GM12878 (cell line): ENCODE measurements around the gene SLC2A14. TPM values are rescaled to one million over a fixed set of nuclear protein-coding genes. Genes with fewer than 3 reads are reported as not detected.

ENCODE experiments used
- ATAC-seq: fragments of 200-7000 bp; cut with Tn5 transposase; 3 replicates; pipeline ENCODE4 v1.9.1; 2020; ENCODE audit warnings: mild to moderate bottlenecking, moderate library complexity
- BruUV-seq: library from RNA; stranded (reverse); fragments of 400-500 nt; replicated peaks from 2 replicates; lab custom pipeline; 2021; lab: Mats Ljungman, UMichigan
- CTCF ChIA-PET: fragments of 300-600 bp; sonication (Branson Sonifier 250); formaldehyde crosslinking; extraction: SDS; loops from one replicate; lab custom pipeline; 2021; ENCODE audit warnings: inconsistent platforms; lab: Yijun Ruan, JAX
- POLR2A ChIA-PET: fragments of 350-600 bp; formaldehyde crosslinking; extraction: SDS; loops from one replicate; lab custom pipeline; 2021; ENCODE audit warnings: inconsistent platforms; lab: Charles Lee
- RAD21 ChIA-PET: fragments of 300-600 bp; sonication (Branson Sonifier 250); formaldehyde crosslinking; loops from one replicate; lab custom pipeline; 2023; ENCODE audit warnings: antibody characterized with exemption; ENCODE audit not compliant: unreplicated experiment; lab: Charles Lee
- SMC1A ChIA-PET: fragments of 300-600 bp; sonication (Branson Sonifier 250); formaldehyde crosslinking; loops from one replicate; lab custom pipeline; 2023; ENCODE audit not compliant: unreplicated experiment, uncharacterized antibody; lab: Charles Lee
- DNase-seq: peaks from one replicate; pipeline ENCODE4 v3.0.0-alpha.2; 2011; ENCODE audit warnings: low read depth, low spot score
- FAIRE-seq: peaks from 3 replicates; lab custom pipeline; 2011; peaks lifted over from hg19 to GRCh38; lab: Jason Lieb, UNC
- H2AFZ ChIP-seq: 2 replicates; pipeline ENCODE4 v1.6.0; 2011; ENCODE audit warnings: low read depth, low read length, control low read depth; ENCODE audit not compliant: control insufficient read depth
- H3K27ac ChIP-seq: 2 replicates; pipeline ENCODE4 v1.5.1; 2011; ENCODE audit warnings: control low read depth; ENCODE audit not compliant: control insufficient read depth, insufficient read depth
- H3K27me3 ChIP-seq, 2 experiments: replicated peaks in 1 of 2; 2 replicates each; pipeline versions ENCODE4 v1.6.0 to v1.6.1; 2011; ENCODE audit warnings: low read length in 1 of 2; ENCODE audit not compliant: control insufficient read depth in 2 of 2, insufficient read depth in 2 of 2
- H3K36me3 ChIP-seq, 2 experiments: 2 replicates each; pipeline ENCODE4 v1.5.1; 2011; ENCODE audit warnings: low read length in 1 of 2; ENCODE audit not compliant: control insufficient read depth in 2 of 2, insufficient read depth in 2 of 2
- H3K4me1 ChIP-seq: 2 replicates; pipeline ENCODE4 v1.6.1; 2011; ENCODE audit warnings: mild to moderate bottlenecking, low read length, moderate library complexity, mixed read lengths; ENCODE audit not compliant: control insufficient read depth, insufficient read depth
- H3K4me2 ChIP-seq: 2 replicates; pipeline ENCODE4 v1.6.0; 2011; ENCODE audit warnings: control low read depth; ENCODE audit not compliant: control insufficient read depth, insufficient read depth
- H3K4me3 ChIP-seq: fragments of 200-600 bp; sonication (generic); 2 replicates; pipeline ENCODE4 v1.5.1; 2016
- H3K79me2 ChIP-seq: 2 replicates; pipeline ENCODE4 v1.6.0; 2011; ENCODE audit warnings: low read length; ENCODE audit not compliant: control insufficient read depth, insufficient read depth
- H3K9ac ChIP-seq: 2 replicates; pipeline ENCODE4 v1.8.0; 2011; ENCODE audit warnings: low read length, control low read depth, mixed read lengths; ENCODE audit not compliant: control insufficient read depth, insufficient read depth
- H3K9me3 ChIP-seq: replicated peaks from 3 replicates; pipeline ENCODE4 v1.5.1; 2011; ENCODE audit warnings: mild to moderate bottlenecking, low read length; ENCODE audit not compliant: control insufficient read depth, insufficient read depth
- H4K20me1 ChIP-seq: 2 replicates; pipeline ENCODE4 v1.6.0; 2011; ENCODE audit not compliant: control insufficient read depth, insufficient read depth
- CEBPB ChIP-seq, 2 experiments: fragments of 150-350 bp in 1 of 2; IDR thresholded peaks; 2 replicates each; pipeline ENCODE4 v1.6.1; 2012 to 2014; ENCODE audit warnings: low read depth in 2 of 2, low read length in 2 of 2, borderline replicate concordance in 1 of 2, inconsistent platforms in 1 of 2
- ETV6 ChIP-seq, 2 experiments: fragments of 450-650 bp in 1 of 2; IDR thresholded peaks in 1 of 2; conservative IDR thresholded peaks in 1 of 2; 2 replicates each; pipeline ENCODE4 v1.6.1; 2014; ENCODE audit warnings: antibody characterized with exemption in 1 of 2, borderline replicate concordance in 1 of 2, low read depth in 1 of 2, mild to moderate bottlenecking in 1 of 2, moderate library complexity in 1 of 2
- GATAD2B ChIP-seq: fragments of 450-650 bp; conservative IDR thresholded peaks from 2 replicates; pipeline ENCODE4 v1.6.1; 2017; ENCODE audit warnings: low read depth, mild to moderate bottlenecking, moderate library complexity
- JUND ChIP-seq: IDR thresholded peaks from 2 replicates; pipeline ENCODE4 v1.6.1; 2012; ENCODE audit warnings: low read depth, mild to moderate bottlenecking, low read length, improper control_type of control experiment, moderate library complexity
- KAT2A ChIP-seq: conservative IDR thresholded peaks from 2 replicates; pipeline ENCODE4 v1.6.1; 2011; ENCODE audit warnings: low read depth, low read length; ENCODE audit not compliant: control insufficient read depth
- MEF2A ChIP-seq: IDR thresholded peaks from 2 replicates; pipeline ENCODE4 v1.6.1; 2011; ENCODE audit warnings: low read depth, mild to moderate bottlenecking, low read length, moderate library complexity; ENCODE audit not compliant: insufficient read depth
- NR2C1 ChIP-seq: fragments of 450-650 bp; IDR thresholded peaks from 2 replicates; pipeline ENCODE4 v1.6.1; 2017; ENCODE audit warnings: antibody characterized with exemption, mild to moderate bottlenecking, moderate library complexity
- NR2F1 ChIP-seq: fragments of 450-650 bp; conservative IDR thresholded peaks from 2 replicates; pipeline ENCODE4 v1.6.1; 2017; ENCODE audit warnings: mild to moderate bottlenecking
- PML ChIP-seq: IDR thresholded peaks from 2 replicates; pipeline ENCODE4 v1.6.1; 2012; ENCODE audit warnings: low read length, inconsistent platforms
- RB1 ChIP-seq: fragments of 450-650 bp; formaldehyde crosslinking; IDR thresholded peaks from 2 replicates; pipeline ENCODE4 v1.6.1; 2017; ENCODE audit warnings: mild to moderate bottlenecking, borderline replicate concordance
- RUNX3 ChIP-seq: IDR thresholded peaks from 2 replicates; pipeline ENCODE4 v1.6.1; 2012; ENCODE audit warnings: low read length, inconsistent platforms
- SMAD5 ChIP-seq: IDR thresholded peaks from 2 replicates; pipeline ENCODE4 v1.6.1; 2016; ENCODE audit warnings: antibody characterized with exemption, low read depth
- TBL1XR1 ChIP-seq: IDR thresholded peaks from 2 replicates; pipeline ENCODE4 v1.6.1; 2012; ENCODE audit warnings: low read depth, low read length, improper control_type of control experiment
- YBX1 ChIP-seq: fragments of 450-650 bp; IDR thresholded peaks from 2 replicates; pipeline ENCODE4 v1.6.1; 2016; ENCODE audit warnings: antibody characterized with exemption
- WGBS: methylation state at CpG from one replicate; pipeline ENCODE4 v1.1.6; 2016; ENCODE audit warnings: low lambda C conversion rate; ENCODE audit not compliant: insufficient replicate concordance, insufficient coverage; ENCODE audit errors: missing lambda C conversion rate; 5-methylcytosine and 5-hydroxymethylcytosine counted together
- in situ Hi-C: fragments of 300-500 bp; cut with MboI; formaldehyde crosslinking; loops from 9 replicates; pipeline ENCODE4 v1.14.3; 2018; ENCODE audit warnings: mixed read lengths
- intact Hi-C: fragments of 100-400 bp; cut with micrococcal nuclease; formaldehyde crosslinking; loops from one replicate; pipeline ENCODE4 v1.14.2; 2022; ENCODE audit not compliant: unreplicated experiment
- polyA plus RNA-seq, 11 experiments: library from polyadenylated mRNA; depleted of rRNA in 4 of 11; unstranded in 6 of 11; stranded (reverse) in 5 of 11; fragments of >200 nt; fragmentation: Nextera tagmentation in 4 of 11; fragmentation: Illumina TruSeq in 1 of 11; extraction: Ambion mirVana in 4 of 11; extraction: Trizol in 1 of 11; gene quantifications; 1 replicate in 1 of 11; 2 replicates in 10 of 11; pipeline versions ENCODE4 v1.2.1 to v1.2.3, GENCODE V29; 2011 to 2016; ENCODE audit warnings: inconsistent platforms in 2 of 11, missing spikeins in 2 of 11, low read depth in 1 of 11
- total RNA-seq, 4 experiments: library from RNA; depleted of rRNA in 3 of 4; stranded (reverse); fragments of >200 nt in 3 of 4; fragmentation: Illumina TruSeq in 1 of 4; extraction: Trizol in 1 of 4; gene quantifications; 2 replicates each; pipeline versions ENCODE4 v1.2.1 to v1.2.3, GENCODE V29; 2013 to 2021
- TF ChIP-seq, protein P1 (sequence below): IDR thresholded peaks from 2 replicates; pipeline ENCODE4 v1.6.1; 2011; ENCODE audit warnings: borderline replicate concordance, low read depth, mild to moderate bottlenecking, moderate library complexity, low read length; ENCODE audit not compliant: insufficient read depth, poor library complexity, severe bottlenecking
- TF ChIP-seq, protein P2 (sequence below): fragments of 450-650 bp; formaldehyde crosslinking; IDR thresholded peaks from 2 replicates; pipeline ENCODE4 v1.4.0; 2022; ENCODE audit warnings: mild to moderate bottlenecking, moderate library complexity
- TF ChIP-seq, protein P3 (sequence below): fragments of 450-650 bp; IDR thresholded peaks from 2 replicates; pipeline ENCODE4 v1.6.1; 2017; ENCODE audit warnings: mild to moderate bottlenecking

Gene SLC2A14
- total and polyA plus RNA-seq, 10 of the 15 experiments (the other 5 are each of a cell fraction or from before 2014, with no cell fraction given) = 0.05 to 0.69 (median 0.19) TPM; not detected in 1

DNA sequence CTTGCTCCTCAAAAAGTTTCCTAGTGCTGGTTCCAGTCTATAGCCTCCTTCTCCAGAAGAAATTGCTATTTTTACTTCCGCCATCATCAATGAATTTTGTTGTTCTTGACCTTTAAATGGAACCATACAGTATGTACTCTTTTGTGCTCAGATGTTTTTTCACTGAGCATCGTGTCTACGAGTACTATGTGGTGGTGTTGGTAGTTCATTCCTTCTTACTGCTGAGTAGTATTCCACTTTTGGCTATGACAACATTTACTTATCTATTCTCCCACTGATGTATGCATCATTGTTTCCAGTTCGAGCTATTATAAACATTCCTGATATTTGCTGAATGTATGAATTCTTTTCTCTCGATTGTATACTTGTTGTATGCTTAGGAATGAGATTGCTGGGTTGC lies 28.6 kb downstream of the SLC2A14 start:
- Histone ChIP-seq H3K4me2 (no peak overlapping the region), H3K27ac (no peak overlapping the region), H4K20me1 (no peaks in the 10 kb centered on the region), H3K9ac (no peak overlapping the region), H2AFZ (no peak overlapping the region), H3K79me2 (no peaks in the 10 kb centered on the region), H3K4me1 (no peaks in the 10 kb centered on the region), H3K27me3 (no peaks in the 10 kb centered on the region), H3K36me3 (no peaks in the 10 kb centered on the region), H3K4me3 (no peak overlapping the region), H3K9me3 (no peaks in the 10 kb centered on the region)
- POLR2A ChIA-PET = no interaction called here
- in situ Hi-C loops = no loop called here
- no TSS peak for BruUV-seq
- no peak for TF ChIP-seq TBL1XR1
- no peak for TF ChIP-seq RB1
- no peak for TF ChIP-seq NR2F1
- no peak for TF ChIP-seq GATAD2B
- no peak for TF ChIP-seq CEBPB (IDR thresholded peaks at IDR 0.05; ENCODE audit: borderline replicate concordance in 1 of 2, low read depth in 2 of 2, low read length in 2 of 2)
- no peak for TF ChIP-seq YBX1
- TF ChIP-seq PML = no peak
- TF ChIP-seq JUND = no peak
- TF ChIP-seq, protein P1, sequence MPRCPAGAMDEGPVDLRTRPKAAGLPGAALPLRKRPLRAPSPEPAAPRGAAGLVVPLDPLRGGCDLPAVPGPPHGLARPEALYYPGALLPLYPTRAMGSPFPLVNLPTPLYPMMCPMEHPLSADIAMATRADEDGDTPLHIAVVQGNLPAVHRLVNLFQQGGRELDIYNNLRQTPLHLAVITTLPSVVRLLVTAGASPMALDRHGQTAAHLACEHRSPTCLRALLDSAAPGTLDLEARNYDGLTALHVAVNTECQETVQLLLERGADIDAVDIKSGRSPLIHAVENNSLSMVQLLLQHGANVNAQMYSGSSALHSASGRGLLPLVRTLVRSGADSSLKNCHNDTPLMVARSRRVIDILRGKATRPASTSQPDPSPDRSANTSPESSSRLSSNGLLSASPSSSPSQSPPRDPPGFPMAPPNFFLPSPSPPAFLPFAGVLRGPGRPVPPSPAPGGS = no peak
- TF ChIP-seq SMAD5 = no peak
- no peak for TF ChIP-seq RUNX3
- TF ChIP-seq MEF2A = no peak
- TF ChIP-seq, protein P2, sequence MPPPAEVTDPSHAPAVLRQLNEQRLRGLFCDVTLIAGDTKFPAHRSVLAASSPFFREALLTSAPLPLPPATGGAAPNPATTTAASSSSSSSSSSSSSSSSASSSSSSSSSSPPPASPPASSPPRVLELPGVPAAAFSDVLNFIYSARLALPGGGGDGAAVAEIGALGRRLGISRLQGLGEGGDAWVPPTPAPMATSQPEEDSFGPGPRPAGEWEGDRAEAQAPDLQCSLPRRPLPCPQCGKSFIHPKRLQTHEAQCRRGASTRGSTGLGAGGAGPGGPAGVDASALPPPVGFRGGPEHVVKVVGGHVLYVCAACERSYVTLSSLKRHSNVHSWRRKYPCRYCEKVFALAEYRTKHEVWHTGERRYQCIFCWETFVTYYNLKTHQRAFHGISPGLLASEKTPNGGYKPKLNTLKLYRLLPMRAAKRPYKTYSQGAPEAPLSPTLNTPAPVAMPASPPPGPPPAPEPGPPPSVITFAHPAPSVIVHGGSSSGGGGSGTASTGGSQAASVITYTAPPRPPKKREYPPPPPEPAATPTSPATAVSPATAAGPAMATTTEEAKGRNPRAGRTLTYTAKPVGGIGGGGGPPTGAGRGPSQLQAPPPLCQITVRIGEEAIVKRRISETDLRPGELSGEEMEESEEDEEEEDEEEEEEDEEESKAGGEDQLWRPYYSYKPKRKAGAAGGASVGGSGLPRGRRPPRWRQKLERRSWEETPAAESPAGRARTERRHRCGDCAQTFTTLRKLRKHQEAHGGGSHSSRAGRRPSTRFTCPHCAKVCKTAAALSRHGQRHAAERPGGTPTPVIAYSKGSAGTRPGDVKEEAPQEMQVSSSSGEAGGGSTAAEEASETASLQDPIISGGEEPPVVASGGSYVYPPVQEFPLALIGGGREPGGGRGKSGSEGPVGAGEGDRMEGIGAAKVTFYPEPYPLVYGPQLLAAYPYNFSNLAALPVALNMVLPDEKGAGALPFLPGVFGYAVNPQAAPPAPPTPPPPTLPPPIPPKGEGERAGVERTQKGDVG (CRISPR knock-in tag) = no peak
- TF ChIP-seq ETV6 (conservative IDR thresholded peaks at IDR 0.05 in 1 of 2, IDR thresholded peaks at IDR 0.05 in 1 of 2; ENCODE audit: borderline replicate concordance in 1 of 2, low read depth in 1 of 2) = no peak
- TF ChIP-seq NR2C1 = no peak
- TF ChIP-seq KAT2A = no peak
- TF ChIP-seq, protein P3, sequence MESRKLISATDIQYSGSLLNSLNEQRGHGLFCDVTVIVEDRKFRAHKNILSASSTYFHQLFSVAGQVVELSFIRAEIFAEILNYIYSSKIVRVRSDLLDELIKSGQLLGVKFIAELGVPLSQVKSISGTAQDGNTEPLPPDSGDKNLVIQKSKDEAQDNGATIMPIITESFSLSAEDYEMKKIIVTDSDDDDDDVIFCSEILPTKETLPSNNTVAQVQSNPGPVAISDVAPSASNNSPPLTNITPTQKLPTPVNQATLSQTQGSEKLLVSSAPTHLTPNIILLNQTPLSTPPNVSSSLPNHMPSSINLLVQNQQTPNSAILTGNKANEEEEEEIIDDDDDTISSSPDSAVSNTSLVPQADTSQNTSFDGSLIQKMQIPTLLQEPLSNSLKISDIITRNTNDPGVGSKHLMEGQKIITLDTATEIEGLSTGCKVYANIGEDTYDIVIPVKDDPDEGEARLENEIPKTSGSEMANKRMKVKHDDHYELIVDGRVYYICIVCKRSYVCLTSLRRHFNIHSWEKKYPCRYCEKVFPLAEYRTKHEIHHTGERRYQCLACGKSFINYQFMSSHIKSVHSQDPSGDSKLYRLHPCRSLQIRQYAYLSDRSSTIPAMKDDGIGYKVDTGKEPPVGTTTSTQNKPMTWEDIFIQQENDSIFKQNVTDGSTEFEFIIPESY = no peak
- intact Hi-C loops = no loop called here
- FAIRE-seq (no peak), ATAC-seq (no peak), DNase-seq (no peak)
- CTCF ChIA-PET = no interaction called here
- SMC1A ChIA-PET = interaction anchor here (0.7 kb wide), 1 partner anchor 36 kb away, joined by 4 read pairs; no protein-coding TSS in a partner anchor
- WGBS = 35% methylated on average over 5 of the region's 5 CpGs
- RAD21 ChIA-PET = no interaction called here
